NOMO-1 treated with dmso at 0.1 percent for 144 hours (cell line): ENCODE measurements around the gene ISCA1.
A peak's percentile ranks its signal among the peaks of the same experiment; 100 is the strongest.

Experiments used
- DNase-seq: peaks from one replicate; lab custom pipeline; 2025; ENCODE audit not compliant: unreplicated experiment; lab: John Stamatoyannopoulos, UW

ISCA1 gene

GRCh38 chr9:86286278-86286677 lies 3.9 kb upstream of the ISCA1 start:
- DNase-seq = no peak

- DNase-seq = no peak
Measured at GRCh38 chr9:86285261-86285660, 2.9 kb upstream of the ISCA1 start.

GRCh38 chr9:86282979-86283535 lies 719 bp upstream of the ISCA1 start:
- DNase-seq = peak; percentile 9

GRCh38 chr9:86281593-86282076 lies 703 bp downstream of the ISCA1 start:
- DNase-seq = no peak

GRCh38 chr9:86280580-86280979 lies 1.8 kb downstream of the ISCA1 start:
- DNase-seq = no peak

- DNase-seq = no peak
Measured at GRCh38 chr9:86279839-86280238, 2.5 kb downstream of the ISCA1 start.

- DNase-seq = no peak
Measured at GRCh38 chr9:86277072-86277471, 5.3 kb downstream of the ISCA1 start.

- DNase-seq = no peak
Measured at GRCh38 chr9:86275962-86276361, 6.4 kb downstream of the ISCA1 start.

GRCh38 chr9:86274821-86275643 lies 7.3 kb downstream of the ISCA1 start:
- DNase-seq = no peak

- DNase-seq = no peak
Measured at GRCh38 chr9:86272221-86272620, 10.1 kb downstream of the ISCA1 start.

GRCh38 chr9:86263876-86264275 lies 18.5 kb downstream of the ISCA1 start:
- no peak for DNase-seq

GRCh38 chr9:86262492-86262891 lies 19.8 kb downstream of the ISCA1 start:
- DNase-seq = no peak

- no peak for DNase-seq
Measured at GRCh38 chr9:86259557-86259956, 22.8 kb downstream of the ISCA1 start, which contains the start of gene C9orf153. Gene C9orf153, minus strand, starts transcription at chr9:86259657. Its CDS starts 30,054 bp downstream, at chr9:86229603.

- DNase-seq = no peak
Measured at GRCh38 chr9:86257391-86257790, 24.9 kb downstream of the ISCA1 start.

GRCh38 chr9:86256653-86257052 lies 25.7 kb downstream of the ISCA1 start:
- DNase-seq = no peak

GRCh38 chr9:86253577-86253976 lies 28.8 kb downstream of the ISCA1 start:
- no peak for DNase-seq

- no peak for DNase-seq
Measured at GRCh38 chr9:86252870-86253269, 29.5 kb downstream of the ISCA1 start.

GRCh38 chr9:86250123-86250522 lies 32.2 kb downstream of the ISCA1 start:
- DNase-seq = no peak

GRCh38 chr9:86248746-86249145 lies 33.6 kb downstream of the ISCA1 start:
- no peak for DNase-seq

- no peak for DNase-seq
Measured at GRCh38 chr9:86246752-86247161, 35.6 kb downstream of the ISCA1 start.

GRCh38 chr9:86242071-86242470 lies 40.3 kb downstream of the ISCA1 start:
- DNase-seq = no peak

GRCh38 chr9:86241216-86241615 lies 41.1 kb downstream of the ISCA1 start:
- DNase-seq = no peak
